Activated CD8-positive, alpha-beta memory T cell treated with anti-CD3 and anti-CD28 coated beads, Interleukin-2, amount 50 U/mL, for 24 hours (primary cell): ENCODE results near the gene PLEKHN1.

Experiments used
- DNase-seq: peaks from one replicate; pipeline ENCODE4 v3.0.0-alpha.2; 2020; ENCODE audit errors: extremely low read depth

PLEKHN1 gene, protein sequence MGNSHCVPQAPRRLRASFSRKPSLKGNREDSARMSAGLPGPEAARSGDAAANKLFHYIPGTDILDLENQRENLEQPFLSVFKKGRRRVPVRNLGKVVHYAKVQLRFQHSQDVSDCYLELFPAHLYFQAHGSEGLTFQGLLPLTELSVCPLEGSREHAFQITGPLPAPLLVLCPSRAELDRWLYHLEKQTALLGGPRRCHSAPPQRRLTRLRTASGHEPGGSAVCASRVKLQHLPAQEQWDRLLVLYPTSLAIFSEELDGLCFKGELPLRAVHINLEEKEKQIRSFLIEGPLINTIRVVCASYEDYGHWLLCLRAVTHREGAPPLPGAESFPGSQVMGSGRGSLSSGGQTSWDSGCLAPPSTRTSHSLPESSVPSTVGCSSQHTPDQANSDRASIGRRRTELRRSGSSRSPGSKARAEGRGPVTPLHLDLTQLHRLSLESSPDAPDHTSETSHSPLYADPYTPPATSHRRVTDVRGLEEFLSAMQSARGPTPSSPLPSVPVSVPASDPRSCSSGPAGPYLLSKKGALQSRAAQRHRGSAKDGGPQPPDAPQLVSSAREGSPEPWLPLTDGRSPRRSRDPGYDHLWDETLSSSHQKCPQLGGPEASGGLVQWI

DNA sequence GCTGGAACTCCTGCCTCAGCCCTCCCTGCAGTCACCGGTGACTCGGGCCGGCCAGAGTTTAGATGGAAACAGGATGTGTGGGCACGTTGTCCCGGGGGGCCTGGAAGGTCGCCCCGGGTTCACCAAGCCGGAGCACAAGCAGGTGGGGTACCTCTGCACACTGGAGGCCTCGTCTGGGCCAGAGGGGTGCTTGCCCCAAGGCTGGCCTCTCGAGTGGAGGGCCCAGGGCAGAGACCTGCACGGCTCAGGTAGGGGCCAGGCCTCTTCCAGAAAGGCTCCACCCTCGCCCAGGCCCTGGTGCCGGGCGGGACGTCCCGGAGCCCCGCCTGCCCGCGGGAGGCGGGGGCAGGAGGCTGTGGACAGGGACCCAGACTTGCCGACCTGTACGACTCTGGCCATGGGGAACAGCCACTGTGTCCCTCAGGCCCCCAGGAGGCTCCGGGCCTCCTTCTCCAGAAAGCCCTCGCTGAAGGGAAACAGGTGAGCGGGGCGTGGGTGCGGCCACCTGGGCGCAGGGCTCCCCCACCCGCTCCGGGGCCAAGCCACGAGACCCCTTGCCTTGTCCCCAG, at the start of gene PLEKHN1:
PLEKHN1 (plus strand) TSS at position 348 of the 569 bp plus-strand sequence; CDS start at position 398, 50 bp downstream.
- no peak for DNase-seq

DNA sequence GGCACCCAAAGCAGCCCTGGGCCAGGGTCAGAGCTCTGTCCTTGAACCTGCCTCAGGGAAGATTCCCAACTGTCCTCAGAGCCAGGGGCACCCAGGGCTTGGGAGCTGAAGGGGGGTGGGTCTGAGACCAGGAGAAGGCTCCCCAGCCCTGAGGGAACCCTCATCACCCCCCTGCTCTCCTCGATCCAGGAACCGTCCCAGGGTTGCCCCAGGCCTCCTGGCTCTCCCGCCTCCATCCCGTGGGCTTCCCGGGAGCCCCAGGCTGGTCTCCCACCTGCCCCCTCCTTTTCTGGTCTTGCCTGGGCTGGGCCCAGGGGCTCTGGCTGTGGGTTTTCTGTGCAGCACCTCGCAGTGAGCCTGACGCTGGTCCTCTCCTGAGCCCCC, 49.2 kb upstream of the PLEKHN1 start:
- DNase-seq, result no peak

DNA sequence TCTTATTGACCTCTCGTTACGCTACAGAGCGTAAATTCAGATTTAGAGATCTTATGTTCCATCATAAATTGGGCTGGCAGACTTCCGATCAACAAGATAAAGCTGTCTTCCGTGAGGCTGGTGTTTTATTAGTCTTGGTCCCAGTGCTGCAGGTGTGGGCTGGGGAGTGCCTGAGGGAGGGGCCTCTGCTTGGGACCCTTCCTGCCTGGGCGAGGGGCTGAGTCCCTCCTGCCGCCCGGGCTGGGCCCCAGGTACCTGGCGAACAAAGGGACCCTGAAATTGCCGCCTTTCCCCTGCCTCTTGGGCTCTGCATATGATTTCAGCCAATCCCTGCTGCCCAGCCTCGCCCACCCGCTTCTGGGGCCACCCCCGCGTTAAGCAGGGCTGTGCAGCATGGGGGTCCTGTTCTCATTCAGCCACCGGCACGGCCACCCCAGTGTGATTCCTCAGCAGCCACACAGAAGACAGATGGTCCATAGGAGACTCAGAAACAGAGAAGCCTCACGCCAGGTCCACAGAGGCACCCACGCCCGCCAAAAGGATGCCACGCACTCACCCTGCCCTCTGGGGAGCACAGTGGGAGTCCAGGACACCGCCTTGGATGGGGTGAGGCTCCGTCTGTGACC, 48.7 kb upstream of the PLEKHN1 start:
- no peak for DNase-seq

DNA sequence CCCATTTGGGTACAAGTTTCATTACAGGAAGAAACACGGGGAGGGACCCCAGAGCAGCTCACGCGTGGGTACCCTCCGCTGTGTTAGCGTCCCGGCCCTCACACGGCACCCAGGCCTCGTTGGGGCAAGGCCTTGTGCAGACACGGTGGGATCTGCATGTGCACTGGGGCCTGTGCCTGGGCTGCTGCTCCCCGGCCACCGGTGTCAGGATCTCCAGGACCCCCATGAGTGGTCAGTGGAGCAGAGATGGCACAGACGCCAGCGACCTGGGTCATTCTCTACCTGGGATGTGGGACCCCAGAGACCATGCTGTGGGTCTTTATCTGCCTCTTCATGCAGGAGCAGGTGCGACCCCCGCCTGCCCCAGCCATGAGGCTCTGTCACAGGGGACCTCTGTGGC, 47.9 kb upstream of the PLEKHN1 start:
- DNase-seq, result no peak

DNA sequence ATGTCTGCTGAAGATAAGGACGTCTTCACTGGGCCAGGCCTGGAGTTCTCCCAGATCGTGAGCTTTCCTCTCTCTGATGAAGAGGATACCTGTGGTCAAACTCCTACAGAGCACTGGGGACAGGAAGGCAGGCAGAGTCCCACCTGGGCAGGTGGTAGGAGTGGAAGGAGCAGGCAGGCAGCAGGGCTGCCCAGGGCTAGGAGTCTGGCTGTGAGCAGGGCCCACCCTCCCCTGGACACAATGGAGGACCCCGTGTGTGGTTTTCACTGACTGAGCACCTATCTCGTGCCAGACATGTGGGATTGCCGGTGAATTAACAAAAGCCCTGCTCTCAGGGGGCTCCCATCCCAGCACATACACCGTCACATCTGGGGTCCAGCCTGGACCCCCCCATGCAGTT, 47.4 kb upstream of the PLEKHN1 start:
- no peak for DNase-seq

DNA sequence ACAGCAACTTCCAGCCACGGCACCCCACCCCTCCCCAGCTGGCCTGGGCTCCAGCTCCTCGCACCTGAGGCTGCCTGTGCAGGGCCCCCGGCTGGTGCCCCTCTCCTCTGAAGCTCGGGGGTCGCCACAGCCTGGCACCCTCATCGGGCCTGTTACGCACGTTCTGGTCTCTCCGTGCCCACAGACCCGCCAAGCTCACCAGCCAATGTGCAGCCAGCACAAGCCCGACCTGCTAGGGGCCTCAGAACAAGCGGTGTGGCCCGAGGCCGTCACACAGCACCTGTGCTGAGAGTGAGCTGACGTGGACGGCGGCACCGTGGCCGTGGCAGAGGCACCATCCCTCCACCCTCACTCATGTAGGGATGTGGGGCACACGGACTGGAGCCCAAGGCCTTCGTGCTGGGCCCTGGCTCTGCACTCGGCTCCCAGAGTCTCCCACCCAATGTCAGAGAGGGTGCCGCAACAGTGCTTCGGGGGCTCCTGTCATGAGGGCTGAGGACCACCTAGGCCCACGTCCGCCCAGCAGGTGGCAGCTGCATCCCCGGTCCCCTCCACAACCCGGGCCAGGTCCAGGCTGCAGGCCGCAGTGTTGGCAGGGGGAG, 46.9 kb upstream of the PLEKHN1 start:
- no peak for DNase-seq

DNA sequence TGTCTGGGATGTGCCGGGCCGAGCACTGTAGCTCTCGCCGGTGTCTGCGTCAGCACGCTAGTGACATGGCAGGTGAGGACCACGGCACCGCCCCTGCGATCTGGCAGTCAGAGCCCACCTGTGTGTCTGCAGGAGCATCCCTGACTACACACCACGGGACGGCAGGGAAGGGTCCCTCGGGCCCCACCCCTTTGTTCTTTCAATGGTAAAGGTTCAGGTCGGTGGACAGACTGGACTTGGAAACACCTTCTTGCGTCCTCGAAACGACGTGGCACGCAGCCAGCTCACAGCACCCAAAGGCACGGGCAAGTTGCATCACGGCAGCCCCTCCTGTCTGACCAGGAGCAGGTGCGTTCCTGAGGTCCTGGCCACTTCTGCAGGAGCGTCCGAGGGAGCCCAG, 46.3 kb upstream of the PLEKHN1 start:
- no peak for DNase-seq

DNA sequence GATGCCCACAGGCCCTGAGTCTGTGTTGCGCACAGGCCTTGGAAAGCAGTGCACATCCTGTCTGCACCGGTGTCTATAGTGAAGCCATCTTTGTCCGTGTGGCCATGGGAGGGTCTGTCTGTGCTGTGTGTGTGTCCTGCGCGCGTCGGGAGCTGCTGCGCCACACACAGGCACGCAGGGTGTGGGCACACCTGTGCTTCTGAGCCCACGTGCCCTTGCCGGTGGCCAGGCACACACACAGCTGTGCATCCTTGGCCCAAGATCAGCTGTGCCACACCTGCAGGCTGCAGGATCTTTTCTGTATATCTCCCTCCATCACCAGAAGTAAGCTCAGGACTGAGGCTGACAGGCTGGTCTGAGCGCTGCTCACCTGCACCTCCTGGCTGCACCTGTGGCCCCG, 45.8 kb upstream of the PLEKHN1 start:
- DNase-seq, result no peak

DNA sequence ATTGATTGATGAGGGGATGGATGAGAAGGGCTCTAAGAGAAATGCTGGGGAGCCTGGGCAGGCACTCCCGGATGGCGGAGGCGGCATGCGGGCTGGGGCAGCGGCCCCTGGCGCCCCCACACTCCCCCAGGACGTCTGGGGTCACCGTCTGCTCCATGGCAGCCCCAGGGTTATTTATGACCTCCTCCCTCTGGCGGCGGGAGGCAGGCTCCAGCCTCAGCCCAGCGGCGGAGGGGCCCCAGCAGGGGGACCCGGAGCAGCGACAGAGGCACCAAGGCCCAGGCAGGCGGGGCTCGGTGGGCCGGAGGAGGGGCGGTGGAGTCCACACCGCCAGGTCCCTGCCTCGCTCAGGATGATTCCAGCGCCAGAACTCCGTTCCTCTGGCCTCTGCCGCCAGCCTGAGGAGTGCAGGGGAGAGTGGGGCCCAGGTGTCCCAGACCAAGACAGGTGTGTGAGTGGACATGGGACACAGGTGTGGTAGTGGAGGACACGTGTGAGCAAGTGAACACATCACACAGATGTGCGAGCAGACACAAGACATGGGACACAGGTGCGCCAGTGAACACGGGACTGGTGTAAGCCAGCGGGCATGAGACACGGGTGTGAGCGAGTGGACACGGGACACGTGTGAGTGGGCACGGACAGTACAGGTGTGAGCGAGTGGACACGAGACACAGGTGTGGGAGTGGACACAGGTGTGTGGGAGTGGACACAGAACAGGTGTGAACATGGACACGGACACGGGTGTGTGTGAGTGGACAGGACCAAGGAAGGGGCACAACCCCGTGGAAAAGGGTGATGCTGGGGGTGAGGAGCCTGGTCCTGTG, 45.1 kb upstream of the PLEKHN1 start:
- no peak for DNase-seq

DNA sequence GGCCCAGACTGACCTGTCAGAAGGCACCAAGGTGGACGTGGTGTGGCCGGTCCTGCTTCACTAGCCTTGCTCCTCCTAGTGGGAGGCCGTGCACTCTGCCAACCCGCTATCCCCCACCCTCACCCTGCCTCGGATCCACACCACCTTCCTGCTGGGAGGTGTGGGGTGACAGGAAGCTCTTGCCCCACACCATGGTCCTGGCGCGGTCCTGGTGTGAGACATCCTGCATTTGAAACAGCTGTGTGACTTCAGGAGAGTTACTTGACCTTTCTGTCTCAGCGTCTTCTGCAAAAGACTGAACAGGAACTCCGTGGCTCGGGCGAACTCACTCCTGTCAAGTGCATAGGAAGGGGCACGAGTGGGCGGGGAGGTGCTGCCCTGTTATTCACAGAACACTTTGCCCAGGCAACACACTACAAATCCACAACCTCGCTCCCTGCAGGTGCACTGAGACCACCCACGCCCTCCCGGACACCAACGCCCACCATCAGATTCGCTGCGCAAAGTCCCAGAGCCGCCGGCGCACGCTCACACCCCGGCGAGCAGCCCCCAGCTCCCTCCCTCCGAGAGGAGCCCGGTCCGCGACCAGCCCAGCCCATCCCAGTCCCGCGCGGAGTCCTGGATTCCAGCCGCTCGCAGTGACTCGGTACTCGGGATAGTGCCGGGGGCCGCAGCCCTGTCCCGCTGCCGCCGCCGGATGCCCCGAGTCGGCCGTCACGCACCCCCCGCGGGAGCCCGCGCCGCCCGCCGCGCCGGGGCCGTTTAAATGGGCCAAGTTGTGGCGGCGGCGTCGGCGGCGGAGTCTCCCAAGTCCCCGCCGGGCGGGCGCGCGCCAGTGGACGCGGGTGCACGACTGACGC, 42.9 kb upstream of the PLEKHN1 start, which contains the start of gene SAMD11:
SAMD11 (plus strand) TSS at position 793 of the 860 bp plus-strand sequence. CDS start 509 bp downstream, outside the sequence.
- peak; percentile 13 for DNase-seq

DNA sequence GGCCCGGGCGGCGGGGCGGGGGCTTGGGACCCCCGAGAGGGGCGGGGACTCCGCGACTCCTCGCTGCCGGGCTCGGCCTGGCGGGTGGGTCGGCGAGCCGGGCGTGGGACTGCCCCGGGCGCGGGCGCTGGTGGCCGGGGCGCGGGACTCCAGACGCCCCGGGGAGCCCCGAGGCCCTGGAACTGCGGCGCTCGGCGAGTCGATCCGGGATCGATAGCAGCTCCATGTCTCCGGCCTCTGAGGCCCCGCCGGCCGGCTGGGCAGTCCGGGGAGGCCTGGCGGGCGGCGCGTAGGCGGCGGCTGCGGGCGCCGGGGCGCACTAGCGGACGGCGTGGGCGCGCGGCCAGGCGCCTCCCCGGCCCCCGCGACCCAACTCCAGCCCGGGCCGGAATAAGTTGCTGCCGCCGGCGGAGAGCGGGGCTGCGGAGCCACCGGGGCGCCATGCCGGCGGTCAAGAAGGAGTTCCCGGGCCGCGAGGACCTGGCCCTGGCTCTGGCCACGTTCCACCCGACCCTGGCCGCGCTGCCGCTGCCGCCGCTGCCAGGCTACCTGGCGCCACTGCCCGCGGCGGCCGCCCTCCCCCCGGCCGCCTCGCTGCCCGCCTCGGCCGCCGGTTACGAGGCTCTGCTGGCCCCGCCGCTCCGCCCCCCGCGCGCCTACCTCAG, 42.2 kb upstream of the PLEKHN1 start:
- no peak for DNase-seq

DNA sequence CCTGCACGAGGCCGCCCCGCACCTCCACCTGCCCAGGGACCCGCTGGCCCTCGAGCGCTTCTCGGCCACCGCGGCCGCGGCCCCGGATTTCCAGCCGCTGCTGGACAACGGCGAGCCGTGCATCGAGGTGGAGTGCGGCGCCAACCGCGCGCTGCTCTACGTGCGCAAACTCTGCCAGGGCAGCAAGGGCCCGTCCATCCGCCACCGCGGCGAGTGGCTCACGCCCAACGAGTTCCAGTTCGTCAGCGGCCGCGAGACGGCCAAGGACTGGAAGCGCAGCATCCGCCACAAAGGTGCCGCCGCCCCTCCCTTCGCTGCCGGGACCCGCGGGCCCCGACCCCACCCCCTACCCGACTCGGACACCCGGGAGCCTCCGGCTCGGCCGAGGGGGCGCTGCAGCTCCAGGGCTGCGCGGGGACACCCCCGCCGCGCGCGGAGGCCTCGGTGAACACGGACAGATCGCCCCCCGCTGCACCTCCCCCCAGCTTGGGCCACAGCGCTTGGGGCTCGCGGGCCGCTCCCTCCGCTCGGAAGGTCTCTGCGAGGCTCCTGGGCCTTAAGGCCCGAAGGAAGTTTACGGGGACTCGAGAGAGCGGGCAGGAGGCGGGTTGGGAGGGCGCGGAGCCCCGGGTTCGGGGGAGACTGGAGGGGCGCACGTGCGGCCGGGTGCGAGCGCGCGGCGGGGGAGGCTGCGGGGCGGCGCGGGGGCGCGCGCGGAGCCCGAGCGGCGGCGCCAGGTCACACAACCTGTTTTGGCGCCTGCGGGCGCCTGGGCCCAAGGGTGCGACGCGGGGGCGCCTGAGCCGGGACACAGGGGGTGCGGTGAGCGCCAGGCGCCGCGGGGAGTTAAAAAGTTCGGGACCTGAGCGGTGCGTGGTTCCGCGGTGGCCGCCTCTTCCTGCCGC, 41.4 kb upstream of the PLEKHN1 start:
- DNase-seq, result no peak

DNA sequence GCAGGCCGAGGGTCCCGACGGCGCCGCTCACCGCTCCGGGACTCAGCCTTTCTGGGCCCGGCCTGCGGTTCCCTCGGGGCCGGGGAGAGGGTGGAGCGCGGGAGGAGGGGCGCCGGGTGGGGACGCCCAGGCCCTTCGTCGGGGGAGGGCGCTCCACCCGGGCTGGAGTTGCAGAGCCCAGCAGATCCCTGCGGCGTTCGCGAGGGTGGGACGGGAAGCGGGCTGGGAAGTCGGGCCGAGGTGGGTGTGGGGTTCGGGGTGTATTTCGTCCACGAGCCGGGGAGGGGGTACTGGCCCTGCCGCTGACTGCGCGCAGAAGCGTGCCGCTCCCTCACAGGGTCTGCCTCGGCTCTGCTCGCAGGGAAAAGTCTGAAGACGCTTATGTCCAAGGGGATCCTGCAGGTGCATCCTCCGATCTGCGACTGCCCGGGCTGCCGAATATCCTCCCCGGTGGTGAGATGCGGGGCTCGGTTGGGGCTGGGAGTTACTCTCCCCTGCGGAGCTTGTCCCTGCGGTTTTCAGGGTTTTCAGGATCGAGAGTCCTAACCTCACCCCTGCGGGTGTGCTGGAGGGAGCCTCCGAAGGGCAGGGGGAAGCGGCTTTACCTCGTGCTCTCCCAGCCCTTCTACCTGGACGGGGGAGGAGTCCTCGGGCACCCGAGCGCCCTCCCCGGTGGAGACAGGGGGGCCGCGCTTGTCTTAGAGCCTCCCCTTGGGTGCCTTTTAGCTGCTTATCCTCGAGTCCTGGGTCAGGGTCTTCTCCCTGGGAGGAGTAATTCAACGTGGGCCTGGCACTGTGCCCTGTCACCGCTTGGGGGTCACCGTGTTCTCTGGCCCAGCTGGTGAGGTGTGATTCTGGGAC, 40.5 kb upstream of the PLEKHN1 start:
- no peak for DNase-seq

DNA sequence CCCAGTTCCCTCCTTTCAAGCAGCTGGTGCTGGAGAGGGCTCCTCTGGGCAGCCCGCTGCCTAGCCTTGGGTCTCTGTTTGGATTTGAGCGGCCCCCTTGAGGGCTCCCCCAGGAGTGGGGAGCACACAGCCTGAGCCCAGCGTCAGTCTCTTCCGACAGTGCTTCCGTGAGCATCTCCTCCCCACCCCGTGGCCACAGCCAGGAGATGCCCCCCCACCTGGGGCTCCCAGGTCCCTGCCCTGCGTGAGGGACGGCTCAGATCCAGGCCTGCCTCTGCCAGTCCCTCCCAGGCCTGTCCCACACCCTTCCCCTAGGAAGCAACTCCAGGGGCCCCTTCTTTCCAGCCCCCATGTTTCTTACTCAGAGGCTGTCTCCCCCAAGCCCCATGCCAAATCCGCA, 39.0 kb upstream of the PLEKHN1 start:
- no peak for DNase-seq

DNA sequence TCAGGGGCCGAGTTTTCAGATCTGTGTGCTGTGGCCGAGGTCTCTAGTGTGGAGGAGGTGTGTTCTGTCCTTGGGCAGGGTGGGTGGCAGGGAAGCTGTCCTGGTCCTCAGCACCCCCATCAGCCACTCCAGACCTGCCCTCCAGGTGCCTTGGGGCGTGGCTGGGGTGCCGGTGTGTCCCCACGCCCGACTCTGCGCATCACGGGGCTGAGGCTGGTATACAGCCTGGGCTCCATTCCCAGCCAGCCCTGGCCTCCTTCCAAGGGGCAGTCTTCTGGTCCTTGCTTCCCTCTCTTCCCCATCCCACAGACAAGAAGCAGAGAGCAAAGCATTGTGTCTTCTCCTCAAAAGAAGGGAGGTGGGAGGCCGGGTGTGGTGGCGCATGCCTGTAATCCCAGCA, 38.5 kb upstream of the PLEKHN1 start:
- no peak for DNase-seq

DNA sequence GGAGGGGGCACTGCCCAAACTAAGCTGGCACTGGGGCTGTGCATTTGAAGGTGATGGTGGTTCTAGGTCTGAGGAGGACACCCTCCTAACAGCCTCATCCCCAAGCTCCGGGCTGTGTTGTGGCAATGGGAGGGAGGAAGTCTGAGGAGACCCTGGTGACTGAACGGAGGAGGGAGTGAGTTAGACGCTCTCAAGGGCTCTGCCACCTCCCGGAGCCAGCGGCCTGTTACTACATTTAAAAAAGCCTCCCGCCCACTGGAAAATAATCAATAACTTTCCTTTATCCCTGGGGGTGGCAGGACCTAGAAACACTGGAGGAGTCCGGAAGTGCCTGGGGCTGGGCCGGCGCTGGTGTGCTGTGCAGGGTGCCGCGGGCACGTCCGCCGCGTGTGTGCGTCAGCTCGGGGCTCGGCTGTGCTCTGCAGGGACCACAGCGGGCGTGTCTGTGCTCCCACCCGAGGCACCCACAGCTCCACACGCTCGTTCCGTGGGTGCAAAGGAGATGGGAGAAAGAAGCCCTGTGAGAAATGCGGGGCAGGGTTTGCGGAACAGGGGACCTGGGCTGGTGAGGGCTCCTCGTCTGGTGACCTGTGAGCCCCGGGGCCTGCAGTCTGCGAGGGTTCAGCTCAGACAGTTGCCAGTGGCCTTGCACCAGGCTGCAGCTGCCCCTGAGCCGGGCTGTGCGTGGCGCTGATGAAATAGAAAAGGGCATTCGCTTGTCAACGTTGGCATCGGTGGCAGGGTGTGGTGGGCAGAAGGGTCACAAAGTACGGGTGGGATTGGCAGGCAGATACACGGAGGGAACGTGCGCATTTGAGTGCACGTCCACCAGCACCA, 37.2 kb upstream of the PLEKHN1 start:
- no peak for DNase-seq
